ENCODE results near the gene ACSF2.

The ACSF2 gene

GRCh38 chr17:50425682-50426471 is at the start of gene ACSF2:
Gene ACSF2 (plus strand): TSS chr17:50426218. CDS start chr17:50426262, 44 bp downstream.
- Histone ChIP-seq H3K27me3 (ENCODE audit: control insufficient read depth, insufficient read depth, low read length) (no peaks in the 10 kb centered on the region), H3K36me3 (ENCODE audit: control insufficient read depth, insufficient read depth, low read length) (no peaks in the 10 kb centered on the region), H3K4me1 (ENCODE audit: control insufficient read depth, insufficient read depth, low read length) (no peaks in the 10 kb centered on the region), H3K9ac (ENCODE audit: low read length) (peak within 1 kb of the TSS; percentile 19), H3K27ac (ENCODE audit: low read depth, low read length) (peak within 1 kb of the TSS; percentile 65), H3K4me3 (ENCODE audit: low read length) (peak within 1 kb of the TSS; percentile 74)

GRCh38 chr17:50379351-50380132 is 46.5 kb upstream of the ACSF2 start:
- H3K4me1 ChIP-seq (ENCODE audit: control insufficient read depth, insufficient read depth, low read length): no peaks in the 10 kb centered on the region
- no peaks in the 10 kb centered on the region for H3K27me3 ChIP-seq (ENCODE audit: control insufficient read depth, insufficient read depth, low read length)
- H3K9ac ChIP-seq (ENCODE audit: low read length): no peak overlapping the region
- peaks cover 27% of the 10 kb centered on the region for H3K36me3 ChIP-seq (ENCODE audit: control insufficient read depth, insufficient read depth, low read length)
- no peak overlapping the region for H3K27ac ChIP-seq (ENCODE audit: low read depth, low read length)
- no peak overlapping the region for H3K4me3 ChIP-seq (ENCODE audit: low read length)

- no peaks in the 10 kb centered on the region for H3K27me3 ChIP-seq (ENCODE audit: control insufficient read depth, insufficient read depth, low read length)
- H3K9ac ChIP-seq (ENCODE audit: low read length): no peak overlapping the region
- peaks cover 35% of the 10 kb centered on the region for H3K36me3 ChIP-seq (ENCODE audit: control insufficient read depth, insufficient read depth, low read length)
Observed at GRCh38 chr17:50380369-50381259, 45.4 kb upstream of the ACSF2 start.

GRCh38 chr17:50381260-50381815 is 44.7 kb upstream of the ACSF2 start:
- Histone ChIP-seq H3K4me1 (ENCODE audit: control insufficient read depth, insufficient read depth, low read length) (no peaks in the 10 kb centered on the region), H3K36me3 (ENCODE audit: control insufficient read depth, insufficient read depth, low read length) (peaks cover 35% of the 10 kb centered on the region), H3K27ac (ENCODE audit: low read depth, low read length) (no peak overlapping the region), H3K4me3 (ENCODE audit: low read length) (no peak overlapping the region), H3K9ac (ENCODE audit: low read length) (no peak overlapping the region), H3K27me3 (ENCODE audit: control insufficient read depth, insufficient read depth, low read length) (no peaks in the 10 kb centered on the region)

More at GRCh38 chr17:50380369-50381259, 45.4 kb upstream of the ACSF2 start:
- Histone ChIP-seq H3K4me1 (ENCODE audit: control insufficient read depth, insufficient read depth, low read length) (no peaks in the 10 kb centered on the region), H3K27ac (ENCODE audit: low read depth, low read length) (no peak overlapping the region), H3K4me3 (ENCODE audit: low read length) (no peak overlapping the region)

GRCh38 chr17:50381920-50382319 is 44.1 kb upstream of the ACSF2 start:
- no peaks in the 10 kb centered on the region for H3K27me3 ChIP-seq (ENCODE audit: control insufficient read depth, insufficient read depth, low read length)
- H3K4me1 ChIP-seq (ENCODE audit: control insufficient read depth, insufficient read depth, low read length): no peaks in the 10 kb centered on the region
- H3K36me3 ChIP-seq (ENCODE audit: control insufficient read depth, insufficient read depth, low read length): peaks cover 38% of the 10 kb centered on the region

GRCh38 chr17:50382931-50383330 is 43.1 kb upstream of the ACSF2 start:
- H3K9ac ChIP-seq (ENCODE audit: low read length): no peak overlapping the region

More at GRCh38 chr17:50381920-50382319, 44.1 kb upstream of the ACSF2 start:
- H3K27ac ChIP-seq (ENCODE audit: low read depth, low read length): no peak overlapping the region
- no peak overlapping the region for H3K9ac ChIP-seq (ENCODE audit: low read length)
- no peak overlapping the region for H3K4me3 ChIP-seq (ENCODE audit: low read length)

GRCh38 chr17:50386510-50386909 is 39.5 kb upstream of the ACSF2 start:
- no peaks in the 10 kb centered on the region for H3K27me3 ChIP-seq (ENCODE audit: control insufficient read depth, insufficient read depth, low read length)

More at GRCh38 chr17:50382931-50383330, 43.1 kb upstream of the ACSF2 start:
- Histone ChIP-seq H3K27me3 (ENCODE audit: control insufficient read depth, insufficient read depth, low read length) (no peaks in the 10 kb centered on the region), H3K4me3 (ENCODE audit: low read length) (no peak overlapping the region), H3K4me1 (ENCODE audit: control insufficient read depth, insufficient read depth, low read length) (no peaks in the 10 kb centered on the region), H3K27ac (ENCODE audit: low read depth, low read length) (no peak overlapping the region), H3K36me3 (ENCODE audit: control insufficient read depth, insufficient read depth, low read length) (peaks cover 47% of the 10 kb centered on the region)

GRCh38 chr17:50388728-50389127 is 37.3 kb upstream of the ACSF2 start:
- H3K9ac ChIP-seq (ENCODE audit: low read length): no peak overlapping the region
- H3K4me3 ChIP-seq (ENCODE audit: low read length): no peak overlapping the region
- H3K4me1 ChIP-seq (ENCODE audit: control insufficient read depth, insufficient read depth, low read length): no peaks in the 10 kb centered on the region
- H3K36me3 ChIP-seq (ENCODE audit: control insufficient read depth, insufficient read depth, low read length): peaks cover 51% of the 10 kb centered on the region
- no peaks in the 10 kb centered on the region for H3K27me3 ChIP-seq (ENCODE audit: control insufficient read depth, insufficient read depth, low read length)
- no peak overlapping the region for H3K27ac ChIP-seq (ENCODE audit: low read depth, low read length)

More at GRCh38 chr17:50386510-50386909, 39.5 kb upstream of the ACSF2 start:
- no peak overlapping the region for H3K9ac ChIP-seq (ENCODE audit: low read length)
- H3K4me1 ChIP-seq (ENCODE audit: control insufficient read depth, insufficient read depth, low read length): no peaks in the 10 kb centered on the region
- H3K4me3 ChIP-seq (ENCODE audit: low read length): no peak overlapping the region
- peaks cover 50% of the 10 kb centered on the region for H3K36me3 ChIP-seq (ENCODE audit: control insufficient read depth, insufficient read depth, low read length)
- no peak overlapping the region for H3K27ac ChIP-seq (ENCODE audit: low read depth, low read length)

- Histone ChIP-seq H3K36me3 (ENCODE audit: control insufficient read depth, insufficient read depth, low read length) (peaks cover 50% of the 10 kb centered on the region), H3K27ac (ENCODE audit: low read depth, low read length) (no peak overlapping the region), H3K4me1 (ENCODE audit: control insufficient read depth, insufficient read depth, low read length) (no peaks in the 10 kb centered on the region), H3K27me3 (ENCODE audit: control insufficient read depth, insufficient read depth, low read length) (no peaks in the 10 kb centered on the region), H3K9ac (ENCODE audit: low read length) (no peak overlapping the region), H3K4me3 (ENCODE audit: low read length) (no peak overlapping the region)
Observed at GRCh38 chr17:50389534-50389933, 36.5 kb upstream of the ACSF2 start.

GRCh38 chr17:50392621-50393020 is 33.4 kb upstream of the ACSF2 start:
- Histone ChIP-seq H3K4me1 (ENCODE audit: control insufficient read depth, insufficient read depth, low read length) (peaks cover 8% of the 10 kb centered on the region), H3K27ac (ENCODE audit: low read depth, low read length) (no peak overlapping the region), H3K36me3 (ENCODE audit: control insufficient read depth, insufficient read depth, low read length) (peaks cover 33% of the 10 kb centered on the region), H3K27me3 (ENCODE audit: control insufficient read depth, insufficient read depth, low read length) (no peaks in the 10 kb centered on the region), H3K4me3 (ENCODE audit: low read length) (no peak overlapping the region), H3K9ac (ENCODE audit: low read length) (no peak overlapping the region)

GRCh38 chr17:50393700-50394099 is 32.3 kb upstream of the ACSF2 start:
- peaks cover 8% of the 10 kb centered on the region for H3K4me1 ChIP-seq (ENCODE audit: control insufficient read depth, insufficient read depth, low read length)
- H3K4me3 ChIP-seq (ENCODE audit: low read length): no peak overlapping the region
- H3K27ac ChIP-seq (ENCODE audit: low read depth, low read length): no peak overlapping the region
- no peak overlapping the region for H3K9ac ChIP-seq (ENCODE audit: low read length)
- peaks cover 26% of the 10 kb centered on the region for H3K36me3 ChIP-seq (ENCODE audit: control insufficient read depth, insufficient read depth, low read length)
- H3K27me3 ChIP-seq (ENCODE audit: control insufficient read depth, insufficient read depth, low read length): no peaks in the 10 kb centered on the region
